CD4-positive, alpha-beta T cell treated with Interleukin-12 subunit alpha and Interleukin-12 subunit beta, for 1 hour (primary cell): ENCODE results near the gene IQCE.
"Not testable (repeated sequence)": the region's sequence is repeated elsewhere in the genome, so short reads cannot be mapped to it uniquely, and the experiment has no call there.

Experiments used
- DNase-seq: peaks from one replicate; pipeline ENCODE4 v3.0.0-alpha.2; 2020

IQCE gene

GRCh38 chr7:2534214-2534613 lies 24.6 kb upstream of the IQCE start:
- DNase-seq = not testable (repeated sequence)

GRCh38 chr7:2535872-2536627 lies 22.7 kb upstream of the IQCE start:
- not testable (repeated sequence) for DNase-seq

DNA sequence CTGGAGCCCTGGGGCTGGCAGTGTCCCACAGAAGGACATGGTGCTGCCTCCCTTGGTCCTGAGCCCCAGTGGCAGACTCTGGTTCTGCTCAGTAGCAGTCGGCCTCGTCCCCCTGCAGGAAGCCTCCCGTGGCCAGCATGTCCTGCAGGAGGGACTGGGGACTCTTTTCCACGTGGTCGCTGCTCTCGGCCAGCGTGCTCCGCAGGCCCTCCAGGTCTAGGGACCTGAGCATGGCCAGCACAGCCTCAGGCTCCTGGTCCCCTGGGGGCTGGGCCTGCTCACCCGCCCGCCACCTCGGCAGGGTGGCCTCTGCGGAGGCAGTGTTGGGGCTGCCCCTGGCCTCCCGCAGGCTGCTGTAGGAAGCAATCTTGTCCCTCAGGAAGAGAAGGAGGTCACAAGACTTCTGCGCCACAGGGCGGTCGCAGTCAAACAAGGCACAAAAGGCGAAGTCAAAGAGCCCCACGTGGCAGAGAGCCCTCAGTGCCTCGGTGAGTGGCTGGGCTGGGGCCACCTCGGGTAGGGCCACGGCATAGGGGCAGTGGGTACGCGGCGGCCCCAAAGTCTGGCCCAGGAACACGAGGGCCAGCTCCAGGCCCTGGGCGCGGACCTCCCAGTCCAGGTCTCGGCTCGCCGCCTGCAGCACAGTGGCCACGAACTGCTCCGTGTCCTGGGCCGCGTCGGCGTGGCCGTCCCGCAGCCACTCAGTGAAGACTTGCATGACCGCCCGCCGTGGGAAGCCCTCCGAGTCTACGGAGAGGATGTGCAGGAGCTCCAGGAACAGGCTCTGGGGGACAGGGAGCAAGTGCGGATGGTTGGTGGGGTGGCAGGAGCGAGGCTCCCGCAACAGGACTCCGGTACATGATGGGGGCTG lies 20.6 kb upstream of the IQCE start:
- no peak for DNase-seq

- DNase-seq = no peak
Observed at GRCh38 chr7:2539031-2539911, 19.5 kb upstream of the IQCE start.

- no peak for DNase-seq
Observed at GRCh38 chr7:2540133-2540532, 18.6 kb upstream of the IQCE start.

DNA sequence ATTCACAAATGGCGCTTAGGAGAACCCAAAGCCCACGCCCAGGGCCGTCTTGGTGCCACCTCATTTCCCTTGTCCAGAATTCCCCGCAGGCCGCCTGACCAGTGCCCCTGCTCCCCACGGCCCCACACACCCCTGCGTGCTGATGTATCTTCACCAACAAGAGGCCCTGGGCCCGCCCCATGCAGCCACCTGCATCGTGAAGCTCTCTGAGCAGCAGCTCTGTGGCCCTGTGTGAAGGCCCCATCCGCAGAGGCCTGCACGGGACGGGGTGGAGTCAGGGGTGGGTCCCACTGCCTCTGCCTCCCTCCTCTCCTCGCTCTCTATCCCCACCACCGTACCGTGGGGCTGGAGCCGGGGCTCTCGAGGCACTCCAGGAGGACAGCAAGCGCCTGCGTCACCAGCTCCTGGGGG lies 18.1 kb upstream of the IQCE start:
- DNase-seq = no peak

DNA sequence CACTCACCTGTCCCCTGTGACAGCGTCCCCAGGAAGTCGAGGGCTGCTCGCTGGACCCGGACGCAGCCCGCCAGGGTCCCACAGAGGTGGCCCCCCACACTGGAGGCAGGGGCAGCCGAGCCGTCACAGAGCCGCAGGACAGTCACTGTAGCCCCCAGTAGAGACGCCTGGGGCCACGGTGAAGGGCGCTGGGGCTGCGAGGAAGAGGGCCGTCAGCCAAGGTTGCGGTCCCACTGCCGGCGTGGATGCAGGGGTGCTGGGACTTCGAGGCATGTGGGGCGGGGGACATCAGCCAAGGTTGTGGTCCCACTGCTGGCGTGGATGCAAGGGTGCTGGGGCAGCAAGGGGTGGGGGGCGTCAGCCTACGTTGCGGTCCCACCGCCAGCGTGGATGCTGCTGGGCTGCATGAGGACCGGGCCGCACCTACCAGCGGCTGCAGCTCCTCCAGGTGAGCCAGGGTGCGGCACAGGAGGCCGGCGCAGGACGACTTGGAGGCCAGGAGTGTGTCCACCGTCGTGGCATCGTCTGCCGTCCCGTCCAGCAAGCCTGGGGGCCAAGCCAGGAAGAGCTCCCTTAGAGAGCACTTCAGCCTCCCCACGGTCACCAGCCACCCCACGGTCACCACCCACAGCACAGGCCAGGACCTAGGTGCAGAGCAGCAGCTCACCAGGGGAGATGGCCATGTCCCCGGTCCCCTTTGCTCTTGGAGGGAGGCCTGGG lies 17.3 kb upstream of the IQCE start:
- no peak for DNase-seq

DNA sequence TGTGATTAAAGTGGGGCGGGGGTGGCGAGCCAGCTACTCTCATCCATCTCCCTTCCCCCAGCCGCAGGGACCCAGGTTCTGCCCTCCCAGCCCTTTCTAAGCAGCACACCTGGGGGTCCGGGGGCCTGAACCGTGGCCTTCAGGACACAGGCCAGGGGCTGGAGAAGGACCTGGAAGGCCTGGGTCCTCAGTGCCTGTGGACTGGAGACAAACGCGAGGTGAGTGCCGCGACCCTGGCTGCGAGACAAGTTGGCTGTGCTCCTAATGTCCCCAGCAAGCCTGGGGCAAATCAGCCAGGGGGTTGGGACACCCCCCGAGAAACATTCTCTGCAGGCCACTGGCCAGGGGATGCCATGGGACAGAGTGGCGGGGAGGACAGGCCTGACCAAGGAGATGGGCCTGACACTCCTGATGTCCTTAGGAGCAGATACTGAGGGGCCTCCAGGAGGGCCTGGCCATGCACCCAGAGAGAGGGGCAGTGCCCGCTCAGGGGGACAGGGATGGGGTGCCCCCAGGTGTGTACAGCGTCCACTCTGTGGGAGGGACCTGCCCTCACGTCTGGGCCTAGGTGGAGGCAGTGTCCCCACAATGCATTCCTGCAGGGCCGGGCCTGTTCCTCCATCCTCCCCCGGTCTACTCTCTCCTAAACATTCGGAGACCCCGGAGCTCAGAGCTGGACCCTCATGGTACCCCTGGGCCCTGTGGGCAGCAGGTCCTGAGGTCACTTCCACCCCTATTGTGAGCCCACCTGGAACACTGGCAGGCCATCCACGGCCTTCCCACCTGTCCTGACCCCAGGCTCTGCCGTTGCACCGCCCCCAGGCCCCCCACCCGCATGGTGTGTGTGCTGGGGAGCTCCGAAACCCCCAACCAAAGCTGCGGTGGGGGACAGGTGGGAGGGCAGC lies 16.5 kb upstream of the IQCE start:
- DNase-seq = no peak

DNA sequence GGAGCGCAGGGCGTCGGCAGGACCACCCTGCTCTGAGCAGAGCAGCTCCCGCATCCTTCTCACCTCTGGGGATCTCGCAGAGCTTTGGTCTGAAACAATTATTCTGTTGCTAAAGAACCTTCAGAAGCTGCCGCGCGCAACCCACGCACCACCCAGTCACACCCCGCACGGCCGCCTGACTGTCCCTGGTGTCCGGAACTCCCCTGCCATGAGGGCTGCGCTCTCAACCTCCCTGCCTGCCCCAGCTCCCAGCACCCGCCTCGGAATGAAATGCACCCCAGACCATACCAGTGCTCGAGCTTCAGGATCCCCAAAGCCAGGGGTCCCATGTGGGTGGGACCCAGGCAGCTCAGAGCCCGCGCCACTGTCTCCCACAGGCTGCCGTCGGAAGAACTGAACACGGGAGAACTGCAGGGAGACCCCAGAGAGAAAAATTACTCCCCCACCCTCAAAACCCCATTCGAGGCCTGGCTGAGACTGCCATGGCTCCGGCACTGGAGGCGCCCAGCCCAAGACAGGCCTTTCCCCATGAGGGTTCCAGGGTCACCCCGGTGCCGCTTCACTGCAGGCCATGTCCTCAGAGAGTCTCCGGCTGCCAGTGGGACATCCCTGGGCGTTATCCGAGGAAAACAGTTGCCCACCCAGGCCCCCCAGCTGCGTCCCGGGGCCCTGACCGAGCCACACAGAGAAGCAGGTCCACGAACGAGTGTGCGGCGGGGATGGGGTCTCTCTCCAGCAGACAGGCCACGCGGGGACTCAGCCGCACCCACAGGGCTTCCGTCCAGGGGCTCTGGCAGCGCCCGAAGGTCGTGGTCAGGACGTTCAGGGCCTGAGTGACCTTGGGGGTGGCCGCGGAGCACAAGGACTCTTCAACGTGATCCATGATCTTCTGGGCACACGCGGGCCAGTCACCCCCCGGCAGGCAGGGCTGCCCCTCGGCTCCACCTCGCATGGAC lies 15.6 kb upstream of the IQCE start:
- no peak for DNase-seq

DNA sequence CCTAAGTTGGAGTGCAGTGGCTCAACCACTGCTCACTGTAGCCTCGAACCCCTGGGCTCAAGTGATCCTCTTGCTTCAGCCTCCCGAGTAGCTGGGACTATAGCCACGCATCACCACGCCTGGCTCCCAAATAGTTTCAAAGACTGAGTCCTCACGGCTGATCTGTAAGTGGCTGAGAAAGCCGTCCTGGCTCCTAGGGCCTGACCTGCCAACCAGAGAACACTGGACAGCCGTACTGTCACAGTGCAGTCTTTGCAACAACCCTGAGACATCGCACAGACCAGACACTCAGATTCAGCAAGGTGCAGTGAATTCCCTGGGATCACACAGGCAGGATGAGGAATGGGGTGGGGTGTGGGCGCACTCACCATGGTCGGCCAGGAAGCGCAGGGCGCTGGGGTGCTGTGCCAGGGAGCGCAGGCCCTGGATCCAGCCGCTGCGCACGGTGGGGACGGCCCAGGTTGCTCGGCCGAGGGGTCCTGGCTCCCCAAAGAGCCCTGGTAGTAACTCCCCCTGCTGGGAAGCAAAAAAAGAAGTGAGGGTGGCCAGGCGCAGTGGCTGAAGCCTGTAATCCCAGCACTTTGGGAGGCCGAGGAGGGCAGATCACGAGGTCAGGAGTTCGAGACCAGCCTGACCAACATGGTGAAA lies 14.1 kb upstream of the IQCE start:
- no peak for DNase-seq

GRCh38 chr7:2545746-2546425 lies 12.9 kb upstream of the IQCE start:
- DNase-seq = no peak

DNA sequence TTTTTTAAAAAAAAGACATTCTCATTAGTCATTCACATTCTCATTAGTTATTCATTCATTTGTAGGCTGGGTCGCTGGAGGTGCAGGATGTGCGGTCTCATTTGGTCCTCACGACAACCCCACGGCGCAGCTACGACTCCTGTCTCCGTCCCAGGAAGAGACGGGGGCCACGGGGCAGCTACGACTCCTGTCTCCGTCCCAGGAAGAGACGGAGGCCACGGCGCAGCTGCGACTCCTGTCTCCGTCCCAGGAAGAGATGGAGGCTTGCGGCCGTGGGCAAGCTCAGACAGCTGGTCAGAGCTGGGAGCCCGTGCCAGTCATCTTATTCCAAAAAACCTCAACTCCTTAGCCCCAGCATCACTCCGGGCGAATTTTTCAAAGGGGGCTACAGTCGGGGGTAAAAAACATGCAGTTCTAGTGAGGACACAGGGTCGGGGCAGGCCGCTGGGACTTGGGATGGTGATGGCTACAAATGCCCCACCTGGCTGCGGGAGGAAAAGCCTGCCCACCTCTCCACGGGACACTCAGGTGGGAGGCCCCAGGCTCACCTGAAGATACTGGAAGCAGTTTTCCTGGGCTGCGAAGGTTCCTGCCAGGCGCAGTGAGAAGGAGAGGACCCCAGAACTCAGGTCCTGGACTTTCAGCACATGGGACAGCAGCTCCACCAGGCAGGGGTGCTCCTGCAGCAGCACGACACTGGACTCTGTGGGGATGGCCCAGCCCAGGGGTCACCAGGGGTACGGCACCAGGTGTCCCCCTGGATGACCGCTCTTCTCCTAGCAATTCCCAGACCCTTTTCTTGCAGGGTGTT lies 11.8 kb upstream of the IQCE start:
- no peak for DNase-seq

DNA sequence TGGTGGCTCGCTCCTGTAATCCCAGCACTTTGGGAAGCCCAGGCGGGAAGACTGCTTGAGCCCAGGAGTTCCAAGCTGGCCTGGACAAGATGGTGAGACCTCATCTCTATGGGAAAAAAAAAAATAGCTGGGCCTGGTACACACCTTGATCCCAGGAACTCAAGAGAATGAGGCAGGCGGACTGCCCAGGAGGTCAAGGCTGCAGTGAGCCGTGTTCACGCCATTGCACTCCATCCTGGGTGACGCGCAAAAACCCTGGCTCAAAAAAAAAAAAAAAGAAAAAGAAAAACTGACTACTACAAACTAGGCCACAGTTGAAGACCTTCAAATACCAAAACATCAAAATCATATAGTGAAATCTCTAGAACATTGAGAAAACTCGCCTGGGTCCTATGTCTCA lies 7.4 kb upstream of the IQCE start:
- DNase-seq = no peak

- DNase-seq = no peak
Observed at GRCh38 chr7:2553108-2553507, 5.7 kb upstream of the IQCE start.

- DNase-seq = no peak
Observed at GRCh38 chr7:2553831-2554581, 4.8 kb upstream of the IQCE start.

DNA sequence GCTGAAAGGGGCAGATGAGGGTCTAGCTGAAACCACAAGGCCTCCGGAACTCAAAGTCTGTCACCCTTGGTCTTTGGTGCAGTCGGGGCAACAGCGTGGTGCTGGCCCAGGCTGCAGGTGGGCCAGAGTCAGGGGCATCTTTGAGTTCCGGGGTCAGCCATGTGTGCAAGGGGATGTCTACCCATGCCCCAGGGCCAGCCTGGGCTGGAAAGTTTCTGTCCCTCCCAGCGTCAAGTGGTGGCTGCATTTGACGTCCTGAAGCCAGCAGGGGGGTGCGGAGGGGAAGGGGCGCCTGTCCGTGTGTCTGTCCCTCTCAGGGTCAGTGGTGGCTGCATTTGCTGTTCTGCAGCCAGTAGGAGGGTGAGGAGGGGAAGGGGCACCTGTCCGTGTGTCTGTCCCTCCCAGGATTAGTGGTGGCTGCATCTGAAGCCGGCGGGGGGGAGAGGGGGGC lies 4.1 kb upstream of the IQCE start:
- no peak for DNase-seq
